HG03558 (cell line): ENCODE results near the gene DNMBP.
A peak's percentile ranks its signal among the peaks of the same experiment; 100 is the strongest.

ENCODE experiments used
- ATAC-seq: cut with Tn5 transposase; IDR thresholded peaks from one replicate; pipeline ENCODE4 v1.9.1; 2021; ENCODE audit warnings: moderate number of reproducible peaks; ENCODE audit not compliant: unreplicated experiment; ENCODE audit errors: extremely low read depth

Gene DNMBP, protein sequence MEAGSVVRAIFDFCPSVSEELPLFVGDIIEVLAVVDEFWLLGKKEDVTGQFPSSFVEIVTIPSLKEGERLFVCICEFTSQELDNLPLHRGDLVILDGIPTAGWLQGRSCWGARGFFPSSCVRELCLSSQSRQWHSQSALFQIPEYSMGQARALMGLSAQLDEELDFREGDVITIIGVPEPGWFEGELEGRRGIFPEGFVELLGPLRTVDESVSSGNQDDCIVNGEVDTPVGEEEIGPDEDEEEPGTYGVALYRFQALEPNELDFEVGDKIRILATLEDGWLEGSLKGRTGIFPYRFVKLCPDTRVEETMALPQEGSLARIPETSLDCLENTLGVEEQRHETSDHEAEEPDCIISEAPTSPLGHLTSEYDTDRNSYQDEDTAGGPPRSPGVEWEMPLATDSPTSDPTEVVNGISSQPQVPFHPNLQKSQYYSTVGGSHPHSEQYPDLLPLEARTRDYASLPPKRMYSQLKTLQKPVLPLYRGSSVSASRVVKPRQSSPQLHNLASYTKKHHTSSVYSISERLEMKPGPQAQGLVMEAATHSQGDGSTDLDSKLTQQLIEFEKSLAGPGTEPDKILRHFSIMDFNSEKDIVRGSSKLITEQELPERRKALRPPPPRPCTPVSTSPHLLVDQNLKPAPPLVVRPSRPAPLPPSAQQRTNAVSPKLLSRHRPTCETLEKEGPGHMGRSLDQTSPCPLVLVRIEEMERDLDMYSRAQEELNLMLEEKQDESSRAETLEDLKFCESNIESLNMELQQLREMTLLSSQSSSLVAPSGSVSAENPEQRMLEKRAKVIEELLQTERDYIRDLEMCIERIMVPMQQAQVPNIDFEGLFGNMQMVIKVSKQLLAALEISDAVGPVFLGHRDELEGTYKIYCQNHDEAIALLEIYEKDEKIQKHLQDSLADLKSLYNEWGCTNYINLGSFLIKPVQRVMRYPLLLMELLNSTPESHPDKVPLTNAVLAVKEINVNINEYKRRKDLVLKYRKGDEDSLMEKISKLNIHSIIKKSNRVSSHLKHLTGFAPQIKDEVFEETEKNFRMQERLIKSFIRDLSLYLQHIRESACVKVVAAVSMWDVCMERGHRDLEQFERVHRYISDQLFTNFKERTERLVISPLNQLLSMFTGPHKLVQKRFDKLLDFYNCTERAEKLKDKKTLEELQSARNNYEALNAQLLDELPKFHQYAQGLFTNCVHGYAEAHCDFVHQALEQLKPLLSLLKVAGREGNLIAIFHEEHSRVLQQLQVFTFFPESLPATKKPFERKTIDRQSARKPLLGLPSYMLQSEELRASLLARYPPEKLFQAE (N-terminal part only)

DNA sequence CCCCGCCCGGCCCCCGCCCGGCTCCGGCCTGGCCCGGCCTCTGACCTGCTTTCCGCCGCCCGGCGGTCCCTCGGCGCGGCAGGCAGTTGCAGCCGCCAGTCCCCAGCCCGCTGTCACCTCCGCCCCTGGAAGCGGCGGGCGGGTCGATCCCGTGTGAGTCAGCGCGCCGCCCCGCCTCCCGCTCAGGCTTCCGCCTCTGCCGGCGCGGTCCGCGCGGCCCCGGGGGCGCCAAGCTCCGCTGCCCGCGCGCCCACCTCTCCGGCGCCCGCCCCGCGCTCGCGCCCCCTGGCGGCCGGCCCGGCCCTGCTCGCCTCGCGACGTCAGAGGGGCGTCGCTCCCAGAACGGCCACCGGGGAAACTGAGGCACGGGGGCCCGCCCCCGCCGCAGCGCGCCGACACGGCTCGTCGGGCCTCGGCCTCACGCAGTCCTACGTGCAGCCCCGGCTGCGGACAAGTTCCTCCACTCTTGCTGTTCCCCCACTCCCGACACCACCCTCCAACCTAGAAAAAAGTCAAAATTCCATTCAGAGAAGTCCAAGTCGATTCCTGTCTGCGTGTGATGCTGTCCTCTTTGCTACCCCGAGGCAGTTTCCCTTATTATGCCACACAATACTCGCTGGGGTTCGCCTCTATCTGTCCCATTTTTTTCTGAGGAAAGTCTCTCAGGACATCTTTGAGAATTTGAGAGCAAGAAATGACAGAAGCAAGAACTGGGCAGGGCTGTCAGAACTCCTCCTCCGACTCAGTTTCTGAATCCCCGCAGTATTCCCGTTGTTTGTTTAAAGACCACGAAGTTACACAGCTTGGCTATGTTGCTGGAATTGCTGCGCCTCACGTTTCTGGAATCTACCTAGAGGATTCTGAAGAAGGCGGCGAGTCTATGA, at the start of gene DNMBP:
TSS of gene DNMBP (minus strand) at position 155 of the 884 bp plus-strand sequence. CDS start 37,823 bp downstream, outside the sequence.
- ATAC-seq: peak; percentile 37

DNA sequence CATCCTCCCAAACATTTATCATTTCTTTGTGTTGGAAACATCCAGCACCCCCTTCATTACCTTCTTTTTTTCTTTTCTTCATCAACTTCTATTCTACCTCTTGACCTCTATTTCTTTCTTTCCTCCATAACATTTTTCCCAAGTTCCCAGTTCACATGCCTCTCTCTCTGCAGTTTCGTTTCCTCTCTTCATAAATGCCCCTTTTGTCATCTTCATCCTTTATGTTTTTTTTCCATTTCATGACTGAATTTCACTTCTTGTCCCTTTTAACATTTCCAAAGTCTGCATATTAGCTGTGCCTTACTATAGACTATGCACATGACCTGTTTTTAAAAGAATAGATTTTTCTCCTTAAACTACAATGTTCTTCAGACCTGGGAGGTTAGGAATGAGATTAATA, 48.2 kb upstream of the DNMBP start:
- ATAC-seq: no peak

DNA sequence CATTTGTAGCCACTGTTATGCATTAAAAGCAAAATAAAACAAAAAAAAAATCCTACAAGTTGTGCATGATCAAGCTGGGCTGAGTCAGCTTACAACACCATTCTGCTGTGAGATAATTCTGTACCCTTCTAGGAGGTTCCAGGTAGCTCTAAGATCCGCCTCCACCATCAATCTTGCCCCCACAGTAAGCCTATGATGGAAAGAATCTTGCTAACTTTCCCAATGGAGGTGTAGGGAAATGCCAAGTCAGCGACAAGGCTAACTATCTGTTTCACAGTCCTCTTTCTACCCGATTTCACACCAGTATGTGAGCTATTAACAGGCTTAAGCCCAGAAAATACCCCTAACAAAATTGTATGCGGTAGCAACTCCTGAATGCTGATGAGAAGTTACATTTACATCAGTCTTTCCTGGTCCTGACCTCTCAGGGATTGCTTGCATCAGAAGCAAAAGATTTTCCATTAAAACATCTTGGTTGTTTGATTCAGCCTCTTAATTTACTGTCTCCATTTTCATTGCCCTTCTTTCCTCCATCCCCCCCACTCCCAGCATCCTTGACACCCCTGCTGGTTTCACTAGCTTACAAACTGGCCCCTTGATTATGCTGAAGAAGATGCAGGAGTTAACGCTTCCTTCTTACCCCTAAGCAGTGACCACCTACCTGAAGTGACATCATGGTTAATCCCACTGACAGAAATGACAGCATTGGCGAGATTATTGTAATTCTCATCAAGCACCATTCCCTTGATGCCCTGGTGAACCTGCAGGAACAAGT, 44.1 kb upstream of the DNMBP start:
- ATAC-seq: no peak

DNA sequence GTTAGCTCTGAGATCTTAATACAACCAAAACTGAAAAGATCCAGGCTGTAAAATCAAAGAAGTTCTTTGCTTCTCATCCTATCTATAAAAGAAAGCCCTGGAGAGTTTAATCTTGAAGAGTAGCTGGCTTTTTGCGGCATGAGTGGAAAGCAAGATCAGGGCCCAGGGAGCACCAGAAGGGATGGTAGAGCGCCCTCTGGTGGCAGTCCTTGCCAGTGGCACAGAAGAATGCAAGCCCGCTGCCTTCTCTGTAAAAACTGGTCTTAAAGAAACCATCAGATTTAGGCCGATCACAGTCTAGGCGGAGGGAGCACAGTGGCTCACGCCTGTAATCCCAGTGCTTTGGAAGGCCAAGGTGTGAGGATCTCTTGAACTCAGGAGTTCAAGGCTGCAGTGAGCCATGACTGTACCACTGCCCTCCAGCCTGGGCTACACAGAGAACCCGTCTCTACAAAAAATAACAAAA, 36.3 kb upstream of the DNMBP start:
- ATAC-seq: no peak

DNA sequence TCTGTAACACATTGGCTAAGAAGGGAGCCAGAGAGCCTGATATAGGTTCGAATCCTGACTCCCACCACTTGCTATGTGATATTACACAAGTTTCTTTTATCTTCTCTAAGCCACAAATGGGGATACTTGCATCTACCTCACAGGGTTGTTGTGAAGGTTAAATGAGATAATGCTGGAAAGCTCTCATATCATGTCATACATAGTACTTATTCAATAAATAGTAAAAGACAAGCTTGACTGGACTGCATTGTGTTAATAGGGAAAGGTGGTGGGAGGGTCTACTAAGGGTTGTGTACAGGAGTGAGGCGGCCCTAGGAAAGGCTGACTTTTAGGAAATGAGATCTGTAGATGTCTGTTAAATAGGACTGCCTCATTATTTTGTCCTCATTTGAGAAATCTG, 35.8 kb upstream of the DNMBP start:
- no peak for ATAC-seq

DNA sequence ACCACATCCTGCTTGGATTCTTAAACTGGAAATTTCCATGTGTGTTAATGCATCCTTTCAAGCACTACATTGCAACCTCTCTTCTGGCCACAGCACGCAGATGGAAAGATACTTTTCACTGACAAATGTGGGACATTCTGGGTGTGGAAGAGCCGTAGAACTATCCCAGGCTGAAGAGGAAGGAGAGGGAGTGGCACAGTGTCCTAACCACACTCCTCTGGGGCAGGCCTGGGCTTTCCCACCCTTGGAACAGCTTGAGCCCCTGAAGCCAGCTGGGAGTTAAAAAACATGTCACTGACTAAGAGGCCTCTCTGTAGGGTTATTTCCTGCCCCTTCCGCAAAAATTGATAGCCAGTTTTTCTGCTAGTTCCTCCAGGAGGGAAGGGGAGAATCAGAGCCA, 34.0 kb upstream of the DNMBP start:
- ATAC-seq: no peak

DNA sequence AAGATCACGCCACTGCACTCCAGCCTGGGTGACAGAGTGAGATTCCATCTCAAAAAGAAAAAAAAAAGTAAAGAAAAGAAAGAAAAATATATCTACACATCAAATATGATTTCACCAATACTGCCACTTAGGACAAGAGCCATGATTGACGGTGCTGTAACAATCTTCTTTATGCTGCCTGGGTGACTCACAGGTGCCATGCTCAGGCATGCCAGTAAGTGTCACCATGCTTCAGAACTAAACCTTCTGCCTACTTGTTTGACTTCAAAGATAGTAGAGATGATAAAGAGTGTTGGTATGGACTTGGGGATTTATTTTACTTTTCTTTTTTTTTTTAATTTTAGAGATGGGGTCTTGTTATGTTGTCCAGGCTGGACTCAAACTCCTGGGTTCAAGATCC, 33.6 kb upstream of the DNMBP start:
- no peak for ATAC-seq

DNA sequence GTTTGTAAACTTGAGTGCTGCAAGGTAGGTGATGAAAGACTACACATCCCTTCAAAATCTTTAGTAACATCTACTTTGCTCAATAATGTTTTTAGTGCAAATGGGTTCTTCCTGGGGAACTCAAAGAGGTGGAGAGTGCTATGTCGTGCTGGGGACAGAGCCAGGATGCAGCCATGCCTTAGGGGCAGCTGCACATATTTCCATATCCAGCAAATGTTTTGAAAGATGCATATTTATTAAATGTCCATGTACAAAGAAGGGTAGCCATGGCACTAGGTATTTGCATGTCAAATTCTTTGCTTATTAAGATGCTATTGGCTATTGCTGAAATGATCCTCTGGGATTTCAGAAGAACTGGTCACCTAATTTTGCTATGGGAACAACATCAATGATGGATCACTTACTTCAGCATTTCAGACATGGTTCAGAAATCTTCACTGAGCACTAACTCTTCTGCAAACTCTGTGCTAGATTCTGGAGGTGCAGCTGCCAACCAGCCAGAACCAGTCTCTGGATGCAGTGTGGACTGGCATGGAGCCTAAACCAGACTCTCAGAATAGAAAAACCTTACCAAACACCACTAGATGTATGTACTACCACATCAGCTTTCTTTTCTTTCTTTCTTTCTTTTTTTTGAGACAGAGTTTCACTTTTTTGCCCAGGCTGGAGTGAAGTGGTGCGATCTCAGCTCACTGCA, 31.7 kb upstream of the DNMBP start:
- no peak for ATAC-seq

DNA sequence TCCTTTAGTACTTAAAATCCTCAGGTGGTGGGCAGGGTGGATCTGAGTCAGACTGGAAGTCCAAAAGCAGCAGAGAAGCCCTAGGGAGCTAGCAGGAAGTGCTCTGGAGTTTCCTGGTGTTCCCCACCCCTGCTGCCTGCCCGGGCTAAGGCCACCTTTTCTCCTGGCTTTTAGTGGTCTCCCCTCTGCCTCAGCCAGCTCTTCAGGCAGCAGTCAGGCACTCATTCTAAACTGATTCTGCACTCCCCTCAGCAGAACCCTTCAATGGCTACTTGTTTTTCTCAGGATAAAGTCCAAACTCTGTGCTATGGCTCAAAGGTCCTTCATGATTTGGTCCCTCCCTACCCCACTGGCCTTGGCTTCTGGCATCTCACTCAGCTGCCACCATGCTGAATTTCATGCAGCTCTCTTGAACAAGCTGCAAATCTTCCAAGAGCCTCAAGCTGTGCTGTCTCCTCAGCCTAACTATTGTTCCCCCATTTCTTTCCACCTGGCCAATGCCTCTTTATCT, 28.9 kb upstream of the DNMBP start:
- no peak for ATAC-seq

DNA sequence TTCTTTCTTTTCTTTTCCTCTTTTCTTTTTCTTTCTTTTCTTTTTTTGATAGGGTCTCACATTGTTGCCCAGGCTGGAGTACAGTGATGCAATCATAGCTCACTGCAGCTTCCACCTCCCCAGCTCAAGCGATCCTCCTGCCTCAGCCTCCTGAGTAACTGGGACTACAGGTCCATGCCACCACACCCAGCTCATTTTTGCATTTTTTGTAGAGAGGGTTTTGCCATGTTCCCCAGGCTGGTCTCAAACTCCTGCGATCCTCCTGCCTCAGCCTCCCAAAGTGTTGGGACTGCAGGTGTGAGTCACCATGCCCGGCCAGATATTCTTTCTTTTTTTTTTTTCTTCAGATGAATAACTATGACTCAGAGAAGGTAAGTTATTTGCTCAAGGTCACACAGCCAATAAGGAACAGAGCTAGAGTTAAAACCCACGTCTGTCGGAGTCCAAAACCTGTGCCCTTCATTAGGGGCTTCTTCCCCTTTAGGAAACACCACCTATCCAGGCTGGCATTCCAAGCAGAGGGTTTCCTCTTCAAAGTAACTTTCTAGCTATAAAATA, 28.1 kb upstream of the DNMBP start:
- ATAC-seq: no peak

DNA sequence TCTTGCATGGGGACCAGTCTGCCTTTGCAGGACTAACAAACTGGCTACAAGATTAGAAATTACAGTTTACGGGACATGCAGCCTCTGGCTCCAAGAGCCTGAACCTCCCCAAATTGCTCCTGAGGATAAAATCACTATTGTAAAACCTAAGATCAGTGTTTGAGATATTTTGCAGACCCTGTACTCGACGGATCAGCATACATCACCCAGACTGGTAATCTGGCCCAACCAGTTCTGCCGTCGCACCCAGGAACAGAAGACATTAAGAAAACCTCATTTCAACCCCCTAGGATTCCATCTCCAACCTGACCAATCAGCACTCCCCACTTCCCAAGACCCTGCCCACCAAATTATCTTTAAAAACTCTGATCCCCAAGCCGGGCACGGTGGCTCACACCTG, 27.1 kb upstream of the DNMBP start:
- no peak for ATAC-seq

DNA sequence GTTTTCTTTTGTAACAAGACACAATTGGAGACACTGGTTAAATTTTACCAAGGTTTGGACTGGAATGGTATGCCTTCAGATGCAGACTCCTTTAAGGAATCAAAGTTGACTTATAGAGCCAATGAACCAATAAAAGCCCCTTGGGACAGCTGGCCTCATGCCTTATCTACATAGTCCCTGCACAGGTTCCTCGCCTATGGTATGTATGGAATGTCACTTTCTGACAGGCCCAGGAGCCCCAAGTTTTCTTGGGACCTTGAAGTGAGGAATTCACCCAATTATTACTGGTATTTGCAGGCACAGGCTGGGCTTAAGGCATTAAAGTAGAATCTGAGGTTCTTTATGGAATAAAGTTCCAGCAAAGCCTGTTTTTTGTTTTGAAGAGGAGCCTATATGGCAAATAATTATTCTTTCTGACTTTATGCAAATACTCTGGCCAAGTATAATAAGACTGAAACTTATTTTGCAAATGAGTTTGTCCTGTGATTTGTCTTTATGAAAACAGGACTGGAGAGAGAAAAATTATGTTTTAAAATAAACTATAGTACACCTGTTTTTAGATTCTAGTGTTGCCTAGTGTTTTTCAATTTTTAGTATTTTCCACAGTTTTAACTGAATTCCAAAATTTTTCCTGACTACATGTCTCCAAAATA, 24.1 kb upstream of the DNMBP start:
- ATAC-seq: no peak

DNA sequence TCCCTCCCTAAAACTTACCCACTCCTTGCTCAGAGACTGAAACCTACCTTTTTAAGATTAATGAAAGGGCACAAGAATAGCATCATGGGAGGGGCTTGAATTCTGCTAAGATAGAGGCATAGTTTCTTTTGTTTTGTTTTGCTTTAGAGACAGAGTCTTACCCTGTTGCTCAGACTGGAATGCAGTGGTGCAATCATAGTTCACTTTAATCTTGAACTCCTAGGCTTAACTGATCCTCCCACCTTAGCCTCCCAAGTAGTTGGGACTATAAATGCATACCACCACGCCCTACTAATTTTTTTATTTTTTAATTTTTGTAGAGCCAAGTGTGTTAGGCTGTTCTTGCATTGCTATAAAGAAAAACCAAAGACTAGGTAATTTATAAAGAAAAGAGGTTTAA, 17.7 kb upstream of the DNMBP start:
- no peak for ATAC-seq

DNA sequence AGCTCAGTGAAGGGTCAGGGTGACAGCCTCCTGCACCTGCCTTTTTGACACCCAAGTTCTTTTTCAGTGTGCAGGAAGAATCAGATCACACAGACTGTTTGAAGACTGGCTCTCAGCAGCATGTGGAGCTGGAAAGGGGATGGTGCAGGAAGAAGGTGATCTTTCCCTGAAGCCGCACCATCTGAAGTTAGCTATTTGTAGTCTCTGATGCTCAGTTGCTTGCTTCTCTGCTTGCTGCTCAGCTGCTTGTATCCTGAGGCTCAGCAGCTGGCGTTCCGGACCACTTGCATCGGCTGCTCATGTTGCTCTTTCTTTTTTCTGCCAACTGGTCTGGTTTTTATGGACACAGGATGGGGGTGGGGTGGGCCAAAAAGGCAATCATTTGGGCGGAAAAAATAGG, 15.8 kb upstream of the DNMBP start:
- ATAC-seq: no peak

DNA sequence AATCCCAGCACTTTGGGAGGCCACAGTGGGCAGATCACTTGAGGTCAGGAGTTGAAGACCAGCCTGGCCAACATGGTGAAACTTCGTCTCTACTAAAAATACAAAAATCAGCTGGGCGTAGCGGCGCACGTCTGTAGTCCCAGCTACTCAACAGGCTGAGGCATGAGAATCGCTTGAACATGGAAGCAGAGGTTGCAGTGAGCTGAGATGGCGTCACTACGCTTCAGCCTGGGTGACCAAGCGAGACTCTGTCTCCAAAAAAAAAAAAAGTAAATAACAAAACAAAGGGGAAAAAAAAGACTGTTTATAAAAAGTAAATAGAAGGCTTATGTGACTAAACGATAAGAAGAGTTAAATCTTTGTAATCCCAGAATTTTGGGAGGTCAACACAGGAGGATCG, 15.0 kb upstream of the DNMBP start:
- ATAC-seq: no peak

DNA sequence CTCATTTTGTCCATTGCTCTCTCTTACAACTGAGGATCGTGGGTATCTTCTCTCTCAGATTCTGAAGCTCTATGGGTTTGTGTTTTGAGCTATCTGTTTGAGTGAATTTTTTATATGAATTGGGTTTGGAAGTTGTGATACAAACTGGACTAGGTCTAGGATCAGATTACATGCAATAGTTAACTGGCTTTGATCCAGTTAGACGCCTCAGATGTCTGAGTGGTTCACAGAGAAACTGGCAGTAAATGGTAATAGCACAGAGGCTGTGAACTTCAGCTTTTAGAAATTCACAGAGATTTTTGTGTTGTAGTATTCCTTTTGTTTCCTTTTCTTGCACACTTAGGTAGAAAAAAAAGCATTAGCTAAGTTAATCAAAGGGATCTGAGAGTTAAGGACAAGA, 12.7 kb upstream of the DNMBP start:
- ATAC-seq: no peak

DNA sequence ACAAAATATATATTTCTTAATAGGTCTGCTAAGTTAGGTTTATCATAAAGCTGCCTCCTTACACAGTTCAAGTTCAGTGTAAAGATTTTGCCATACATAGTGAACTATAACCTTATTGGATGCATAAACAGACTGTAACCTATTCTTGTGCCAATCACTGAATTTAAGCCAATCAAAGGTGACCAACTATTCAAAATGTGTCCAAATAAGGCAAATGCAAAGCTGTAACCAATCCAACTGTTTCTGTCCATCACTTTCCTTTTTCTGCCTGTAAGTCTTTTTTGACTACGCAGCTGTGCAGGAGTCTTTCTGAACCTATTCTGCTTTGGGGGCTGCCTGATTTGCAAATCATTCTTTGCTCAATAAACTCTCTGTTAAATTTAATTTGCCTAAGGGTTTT, 11.6 kb upstream of the DNMBP start:
- no peak for ATAC-seq
